ENCODE data around the gene ZC2HC1B. TPM values are rescaled to one million over a fixed set of nuclear protein-coding genes. Genes with fewer than 3 reads are reported as not detected.

ZC2HC1B gene
- total RNA-seq, 1 donor from 2014 or later = not detected

- no peaks in the 10 kb centered on the region for H3K79me2 ChIP-seq (ENCODE audit: insufficient read depth, low read length)
- H3K27me3 ChIP-seq (ENCODE audit: insufficient read depth, low read length) = no peaks in the 10 kb centered on the region
- no peaks in the 10 kb centered on the region for H3K9me3 ChIP-seq (ENCODE audit: insufficient read depth, low read depth, low read length)
- DNase-seq (ENCODE audit: low read depth) (no peak), FAIRE-seq (no peak)
- TF ChIP-seq CTCF (IDR thresholded peaks at IDR 0.05; ENCODE audit: insufficient read depth, low read depth, low read length) = no peak
- no peak for TF ChIP-seq EZH2 (IDR thresholded peaks at IDR 0.05; ENCODE audit: insufficient read depth, low read length)
- no peak overlapping the region for H3K4me3 Mint-ChIP-seq (ENCODE audit: unreplicated experiment)
- H3K4me3 ChIP-seq (ENCODE audit: insufficient read depth, low read depth, low read length) = no peak overlapping the region
- no peak overlapping the region for H3K27ac ChIP-seq (ENCODE audit: low read depth, low read length)
- H3K4me1 ChIP-seq (ENCODE audit: insufficient read depth, low read length) = no peaks in the 10 kb centered on the region
- no peak overlapping the region for H3K27ac Mint-ChIP-seq (ENCODE audit: unreplicated experiment)
- peaks cover 4% of the 10 kb centered on the region for H3K27me3 Mint-ChIP-seq (ENCODE audit: low read depth, unreplicated experiment)
- H3K9me3 Mint-ChIP-seq (ENCODE audit: unreplicated experiment) = peaks cover 9% of the 10 kb centered on the region
- H3K36me3 Mint-ChIP-seq (ENCODE audit: low read depth, unreplicated experiment) = no peaks in the 10 kb centered on the region
- no peaks in the 10 kb centered on the region for H3K36me3 ChIP-seq (ENCODE audit: insufficient read depth, low read length)
- no peak overlapping the region for H3K4me2 ChIP-seq (ENCODE audit: low read length)
- H2AFZ ChIP-seq (ENCODE audit: low read depth, low read length) = no peak overlapping the region
- H3K4me1 Mint-ChIP-seq (ENCODE audit: low read depth, unreplicated experiment) = no peaks in the 10 kb centered on the region
- no peak overlapping the region for H3K9ac ChIP-seq (ENCODE audit: low read length)
- no peaks in the 10 kb centered on the region for H4K20me1 ChIP-seq (ENCODE audit: insufficient read depth, low read length)
Measured at GRCh38 chr6:143882401-143882930, 18.2 kb downstream of the ZC2HC1B start.

GRCh38 chr6:143884216-143884900 lies 20.1 kb downstream of the ZC2HC1B start:
- H3K27me3 ChIP-seq (ENCODE audit: insufficient read depth, low read length) = no peaks in the 10 kb centered on the region
- H3K9ac ChIP-seq (ENCODE audit: low read length) = no peak overlapping the region
- H3K27ac ChIP-seq (ENCODE audit: low read depth, low read length) = no peak overlapping the region
- Mint-ChIP-seq H3K27ac (ENCODE audit: unreplicated experiment) (no peak overlapping the region), H3K4me1 (ENCODE audit: low read depth, unreplicated experiment) (no peaks in the 10 kb centered on the region), H3K27me3 (ENCODE audit: low read depth, unreplicated experiment) (peaks cover 4% of the 10 kb centered on the region), H3K9me3 (ENCODE audit: unreplicated experiment) (no peaks in the 10 kb centered on the region), H3K36me3 (ENCODE audit: low read depth, unreplicated experiment) (no peaks in the 10 kb centered on the region), H3K4me3 (ENCODE audit: unreplicated experiment) (no peak overlapping the region)
- H2AFZ ChIP-seq (ENCODE audit: low read depth, low read length) = no peak overlapping the region
- DNase-seq (ENCODE audit: low read depth) = no peak
- no peak for FAIRE-seq
- no peaks in the 10 kb centered on the region for H3K36me3 ChIP-seq (ENCODE audit: insufficient read depth, low read length)
- TF ChIP-seq EZH2 (IDR thresholded peaks at IDR 0.05; ENCODE audit: insufficient read depth, low read length) = no peak
- TF ChIP-seq CTCF (IDR thresholded peaks at IDR 0.05; ENCODE audit: insufficient read depth, low read depth, low read length) = no peak
- H3K4me3 ChIP-seq (ENCODE audit: insufficient read depth, low read depth, low read length) = no peak overlapping the region
- no peaks in the 10 kb centered on the region for H4K20me1 ChIP-seq (ENCODE audit: insufficient read depth, low read length)
- H3K4me2 ChIP-seq (ENCODE audit: low read length) = no peak overlapping the region
- H3K9me3 ChIP-seq (ENCODE audit: insufficient read depth, low read depth, low read length) = no peaks in the 10 kb centered on the region
- H3K4me1 ChIP-seq (ENCODE audit: insufficient read depth, low read length) = no peaks in the 10 kb centered on the region
- no peaks in the 10 kb centered on the region for H3K79me2 ChIP-seq (ENCODE audit: insufficient read depth, low read length)

GRCh38 chr6:143885116-143885515 lies 20.8 kb downstream of the ZC2HC1B start:
- FAIRE-seq (no peak), DNase-seq (ENCODE audit: low read depth) (no peak)
- TF ChIP-seq EZH2 (IDR thresholded peaks at IDR 0.05; ENCODE audit: insufficient read depth, low read length) (no peak), CTCF (IDR thresholded peaks at IDR 0.05; ENCODE audit: insufficient read depth, low read depth, low read length) (no peak)
- no peak overlapping the region for H3K27ac Mint-ChIP-seq (ENCODE audit: unreplicated experiment)
- no peaks in the 10 kb centered on the region for H3K27me3 ChIP-seq (ENCODE audit: insufficient read depth, low read length)
- no peaks in the 10 kb centered on the region for H3K79me2 ChIP-seq (ENCODE audit: insufficient read depth, low read length)
- H3K9ac ChIP-seq (ENCODE audit: low read length) = no peak overlapping the region
- H3K9me3 ChIP-seq (ENCODE audit: insufficient read depth, low read depth, low read length) = no peaks in the 10 kb centered on the region
- H3K9me3 Mint-ChIP-seq (ENCODE audit: unreplicated experiment) = no peaks in the 10 kb centered on the region
- H3K36me3 ChIP-seq (ENCODE audit: insufficient read depth, low read length) = no peaks in the 10 kb centered on the region
- H3K4me3 Mint-ChIP-seq (ENCODE audit: unreplicated experiment) = no peak overlapping the region
- H4K20me1 ChIP-seq (ENCODE audit: insufficient read depth, low read length) = no peaks in the 10 kb centered on the region
- no peaks in the 10 kb centered on the region for H3K4me1 ChIP-seq (ENCODE audit: insufficient read depth, low read length)
- H2AFZ ChIP-seq (ENCODE audit: low read depth, low read length) = no peak overlapping the region
- H3K4me1 Mint-ChIP-seq (ENCODE audit: low read depth, unreplicated experiment) = no peaks in the 10 kb centered on the region
- H3K36me3 Mint-ChIP-seq (ENCODE audit: low read depth, unreplicated experiment) = no peaks in the 10 kb centered on the region
- no peak overlapping the region for H3K27ac ChIP-seq (ENCODE audit: low read depth, low read length)
- peaks cover 4% of the 10 kb centered on the region for H3K27me3 Mint-ChIP-seq (ENCODE audit: low read depth, unreplicated experiment)
- H3K4me2 ChIP-seq (ENCODE audit: low read length) = no peak overlapping the region
- no peak overlapping the region for H3K4me3 ChIP-seq (ENCODE audit: insufficient read depth, low read depth, low read length)
